ENCODE results near the gene TRPV3. TPM values are rescaled to one million over a fixed set of nuclear protein-coding genes. Genes with fewer than 3 reads are reported as not detected.

Gene TRPV3
- total RNA-seq (not detected in 2 replicates), polyA plus RNA-seq (0.01 TPM in 1 of 2 replicates, not detected in the other), polyA minus RNA-seq (0.11 and 0.17 TPM in 2 replicates), Bru-seq, nascent RNA (percentile 2 among the genes with signal in this experiment), BruChase-seq, experiment 1, labeled RNA remaining after a 6-hour chase (percentile 11 among the genes with signal in this experiment), BruChase-seq, experiment 2, labeled RNA remaining after a 2-hour chase (percentile 6 among the genes with signal in this experiment)
- 0.01 TPM in 1 of 2 replicates, not detected in the other for polyA plus RNA-seq (2011; cell fraction: cytosol; rRNA removed)
- polyA plus RNA-seq (2011; cell fraction: nucleus; rRNA removed) = 0.04 and 0.07 TPM in 2 replicates
- polyA plus RNA-seq (2012) = 0.08 TPM in 1 of 2 replicates, not detected in the other
- not detected for polyA minus RNA-seq (2011; cell fraction: cytosol; rRNA and poly(A)+ RNA removed)
- polyA minus RNA-seq (2011; cell fraction: nucleus; rRNA and poly(A)+ RNA removed) = 0.19 and 0.24 TPM in 2 replicates
- long read RNA-seq = 0 reads

DNA sequence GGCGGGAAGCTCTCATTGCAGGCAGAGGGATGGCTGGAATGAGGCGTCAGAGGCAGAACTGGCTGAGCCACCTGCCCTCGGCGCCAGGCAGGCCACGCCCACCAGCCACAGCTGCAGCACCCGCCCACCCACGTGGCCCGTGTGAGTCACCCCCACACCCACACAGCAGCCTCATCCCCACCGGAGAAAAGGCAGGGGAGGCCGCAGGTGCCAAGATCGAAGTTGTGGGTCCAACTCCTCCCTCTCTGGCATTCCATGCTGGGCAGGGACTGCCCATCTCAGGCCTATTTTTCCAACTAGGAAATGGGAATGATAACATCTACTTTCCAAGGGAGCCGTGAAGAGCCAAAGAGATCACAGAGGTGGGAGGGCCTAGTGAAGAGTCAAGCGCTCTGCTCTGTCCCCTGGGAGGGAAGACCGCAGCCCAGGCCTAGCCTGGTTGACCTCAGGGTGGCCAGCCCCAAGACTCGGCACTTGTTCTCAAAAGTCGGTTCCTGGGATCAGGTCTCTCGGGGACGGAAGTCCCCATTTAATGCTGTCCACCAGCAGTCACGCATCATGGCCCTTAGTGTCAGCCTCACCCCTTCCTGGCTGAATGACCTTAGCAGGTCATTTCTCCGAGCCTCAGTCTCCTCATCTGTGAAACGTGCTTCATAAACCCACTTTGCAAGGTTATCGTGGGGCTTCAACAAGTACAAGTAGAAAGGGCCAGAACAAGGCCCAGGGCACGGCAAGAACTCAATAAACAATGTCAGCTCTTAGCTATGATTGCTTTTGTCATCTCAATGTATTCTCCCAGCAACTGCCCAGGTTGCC lies at the start of gene TRPV3:
Gene TRPV3, minus strand, starts transcription at position 45 of the 816 bp plus-strand sequence. CDS start 2,962 bp downstream, outside the sequence.
- BruUV-seq (replicated peaks) = no TSS peak
- dilution Hi-C loops (cut with MboI; ENCODE audit: extremely low pct_ligation_motif_present, low sequenced_read_pairs) = no loop called here
- no peak for DNase-seq (ENCODE audit: low read depth, low spot score)
- H3K4me3 ChIP-seq (replicated peaks in 1 of 3; ENCODE audit: insufficient read depth in 1 of 3, low read depth in 1 of 3, low read length in 3 of 3) = no peak within 1 kb of the TSS
- no peak within 1 kb of the TSS for H2AFZ ChIP-seq (ENCODE audit: low read depth, low read length)
- no peaks in the 10 kb centered on the region for H3K4me1 ChIP-seq (ENCODE audit: control insufficient read depth, extremely low read depth, insufficient read depth, low read length)
- no peak within 1 kb of the TSS for H3K9ac ChIP-seq (replicated peaks; ENCODE audit: extremely low read depth, insufficient read depth, low read length)
- H3K36me3 ChIP-seq (ENCODE audit: control insufficient read depth in 2 of 2, extremely low read depth in 1 of 2, insufficient read depth in 2 of 2, low read length in 2 of 2) = no peaks in the 10 kb centered on the region
- TF ChIP-seq, protein P1, sequence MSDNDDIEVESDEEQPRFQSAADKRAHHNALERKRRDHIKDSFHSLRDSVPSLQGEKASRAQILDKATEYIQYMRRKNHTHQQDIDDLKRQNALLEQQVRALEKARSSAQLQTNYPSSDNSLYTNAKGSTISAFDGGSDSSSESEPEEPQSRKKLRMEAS (IDR thresholded peaks at IDR 0.05; ENCODE audit: insufficient read depth, insufficient read length) = no peak
- TF ChIP-seq FOS (IDR thresholded peaks at IDR 0.05; ENCODE audit: borderline replicate concordance, insufficient read depth, low read length) = no peak
- TF ChIP-seq POLR2AphosphoS5 (IDR thresholded peaks at IDR 0.05; ENCODE audit: insufficient read depth, low read depth, low read length) = no peak
- no peak for TF ChIP-seq POLR2A (IDR thresholded peaks at IDR 0.05; ENCODE audit: low read depth, low read length)
- TF ChIP-seq GATA2 (IDR thresholded peaks at IDR 0.05; ENCODE audit: insufficient read depth, insufficient read length, low read depth, low read length) = no peak
- TF ChIP-seq MYC (IDR thresholded peaks at IDR 0.05; ENCODE audit: low read depth, low read length) = no peak
- no peak for TF ChIP-seq EZH2 (IDR thresholded peaks at IDR 0.05; ENCODE audit: borderline replicate concordance, low read depth, low read length, severe bottlenecking)
- TF ChIP-seq, protein P2, sequence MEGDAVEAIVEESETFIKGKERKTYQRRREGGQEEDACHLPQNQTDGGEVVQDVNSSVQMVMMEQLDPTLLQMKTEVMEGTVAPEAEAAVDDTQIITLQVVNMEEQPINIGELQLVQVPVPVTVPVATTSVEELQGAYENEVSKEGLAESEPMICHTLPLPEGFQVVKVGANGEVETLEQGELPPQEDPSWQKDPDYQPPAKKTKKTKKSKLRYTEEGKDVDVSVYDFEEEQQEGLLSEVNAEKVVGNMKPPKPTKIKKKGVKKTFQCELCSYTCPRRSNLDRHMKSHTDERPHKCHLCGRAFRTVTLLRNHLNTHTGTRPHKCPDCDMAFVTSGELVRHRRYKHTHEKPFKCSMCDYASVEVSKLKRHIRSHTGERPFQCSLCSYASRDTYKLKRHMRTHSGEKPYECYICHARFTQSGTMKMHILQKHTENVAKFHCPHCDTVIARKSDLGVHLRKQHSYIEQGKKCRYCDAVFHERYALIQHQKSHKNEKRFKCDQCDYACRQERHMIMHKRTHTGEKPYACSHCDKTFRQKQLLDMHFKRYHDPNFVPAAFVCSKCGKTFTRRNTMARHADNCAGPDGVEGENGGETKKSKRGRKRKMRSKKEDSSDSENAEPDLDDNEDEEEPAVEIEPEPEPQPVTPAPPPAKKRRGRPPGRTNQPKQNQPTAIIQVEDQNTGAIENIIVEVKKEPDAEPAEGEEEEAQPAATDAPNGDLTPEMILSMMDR (IDR thresholded peaks at IDR 0.05; ENCODE audit: extremely low read depth in 1 of 2, insufficient read depth in 1 of 2, low read depth in 1 of 2, low read length in 2 of 2) = no peak
- no peak for TF ChIP-seq JUN (IDR thresholded peaks at IDR 0.05; ENCODE audit: borderline replicate concordance, insufficient read depth, insufficient read length, low read depth)
- H3K27me3 ChIP-seq (ENCODE audit: control insufficient read depth in 2 of 2, insufficient read depth in 2 of 2, low read length in 2 of 2) = no peaks in the 10 kb centered on the region
- no peak within 1 kb of the TSS for H3K27ac ChIP-seq (ENCODE audit: insufficient read depth, low read depth, low read length)
- H3K4me2 ChIP-seq (ENCODE audit: insufficient read depth, low read length) = no peak within 1 kb of the TSS
- no peaks in the 10 kb centered on the region for H3K9me1 ChIP-seq (replicated peaks; ENCODE audit: control insufficient read depth, extremely low read depth, insufficient read depth, low read length)
- intact Hi-C loops (cut with micrococcal nuclease) = no loop called here
- H4K20me1 ChIP-seq (replicated peaks; ENCODE audit: control insufficient read depth, extremely low read depth, insufficient read depth, low read length) = no peaks in the 10 kb centered on the region
- FAIRE-seq = no peak
- ChIA-PET POLR2A (no interaction called here), CTCF (no interaction called here)
- H3K79me2 ChIP-seq (ENCODE audit: control insufficient read depth, insufficient read depth, low read length) = no peaks in the 10 kb centered on the region
- no peaks in the 10 kb centered on the region for H3K9me3 ChIP-seq (replicated peaks; ENCODE audit: control insufficient read depth, insufficient read depth, low read length)

All from endothelial cell of umbilical vein (primary cell).